ENCODE data around the gene ERCC6L.
A peak's percentile ranks its signal among the peaks of the same experiment; 100 is the strongest.

Gene ERCC6L

GRCh38 chrX:72216973-72217372 lies 21.9 kb downstream of the ERCC6L start:
- Histone ChIP-seq H3K4me3 (ENCODE audit: low read length) (no peak overlapping the region), H3K36me3 (ENCODE audit: control insufficient read depth, insufficient read depth, low read length) (no peaks in the 10 kb centered on the region), H3K18ac (ENCODE audit: low read length) (no peak overlapping the region), H3K79me2 (ENCODE audit: control insufficient read depth, insufficient read depth, low read length) (no peaks in the 10 kb centered on the region), H3K9ac (ENCODE audit: low read length) (no peak overlapping the region), H4K5ac (ENCODE audit: low read length) (no peak overlapping the region), H3K27ac (ENCODE audit: low read depth, low read length) (no peak overlapping the region), H2AK5ac (ENCODE audit: low read length) (no peak overlapping the region), H3K23ac (ENCODE audit: low read length) (no peak overlapping the region), H4K8ac (ENCODE audit: low read depth, low read length) (no peak overlapping the region), H2BK15ac (replicated peaks; ENCODE audit: low read depth) (no peak overlapping the region), H2BK5ac (ENCODE audit: low read length) (no peak overlapping the region), H3K56ac (ENCODE audit: low read length) (no peak overlapping the region), H2BK120ac (ENCODE audit: low read depth, low read length) (no peak overlapping the region), H3K4me2 (ENCODE audit: low read length) (no peak overlapping the region), H3K4ac (ENCODE audit: low read depth, low read length) (no peak overlapping the region), H3K79me1 (ENCODE audit: low read length) (no peaks in the 10 kb centered on the region), H3K27me3 (ENCODE audit: insufficient read depth, low read length, poor library complexity) (no peaks in the 10 kb centered on the region), H3K4me1 (ENCODE audit: control insufficient read depth, low read depth, low read length) (no peaks in the 10 kb centered on the region)
- WGBS (ENCODE audit: extremely low coverage, insufficient coverage, low lambda C conversion rate) = no CpG with 5 or more reads among the region's 1 CpG
- DNase-seq = no peak

DNA sequence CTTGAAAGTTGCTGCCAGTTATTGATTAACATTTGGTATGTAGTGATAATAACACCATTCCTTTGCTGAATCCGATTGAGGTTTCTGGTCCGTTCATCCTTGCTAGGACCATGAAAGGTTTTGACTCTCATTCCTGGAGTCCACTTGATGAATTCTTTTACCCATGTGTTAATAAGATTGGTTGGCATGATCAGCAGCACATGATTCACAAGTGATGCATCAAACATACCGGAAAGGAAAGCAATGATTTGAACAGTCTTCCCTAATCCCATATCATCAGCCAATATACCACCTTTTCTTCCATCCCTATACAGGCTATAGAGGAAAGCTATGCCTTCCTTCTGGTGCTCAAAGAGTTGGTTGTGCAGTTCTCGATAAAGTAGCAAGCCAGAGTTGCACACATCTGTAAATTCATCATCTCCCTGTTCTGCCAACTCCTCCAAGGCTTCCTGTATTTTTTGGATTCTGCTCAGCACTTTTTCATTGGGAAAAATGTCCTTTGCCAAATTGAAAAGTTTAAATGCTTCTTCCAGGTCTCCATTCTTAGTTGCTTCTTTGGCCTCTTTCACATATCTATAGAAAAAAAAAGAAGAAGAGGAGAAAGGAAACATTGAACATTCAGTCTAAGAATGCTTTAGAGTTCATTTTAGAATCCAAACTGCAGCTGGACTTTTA lies 30.6 kb downstream of the ERCC6L start:
- peaks cover 1% of the 10 kb centered on the region for H3K36me3 ChIP-seq (ENCODE audit: control insufficient read depth, insufficient read depth, low read length)
- no peak overlapping the region for H3K56ac ChIP-seq (ENCODE audit: low read length)
- no peak overlapping the region for H3K4ac ChIP-seq (ENCODE audit: low read depth, low read length)
- DNase-seq = no peak
- no peak overlapping the region for H3K4me2 ChIP-seq (ENCODE audit: low read length)
- no peaks in the 10 kb centered on the region for H3K79me1 ChIP-seq (ENCODE audit: low read length)
- no peak overlapping the region for H3K9ac ChIP-seq (ENCODE audit: low read length)
- no peak overlapping the region for H3K4me3 ChIP-seq (ENCODE audit: low read length)
- H3K23ac ChIP-seq (ENCODE audit: low read length) = no peak overlapping the region
- no peak overlapping the region for H3K18ac ChIP-seq (ENCODE audit: low read length)
- WGBS (ENCODE audit: extremely low coverage, insufficient coverage, low lambda C conversion rate) = no CpG with 5 or more reads among the region's 4 CpGs
- H3K4me1 ChIP-seq (ENCODE audit: control insufficient read depth, low read depth, low read length) = peaks cover 1% of the 10 kb centered on the region
- no peak overlapping the region for H4K5ac ChIP-seq (ENCODE audit: low read length)
- no peak overlapping the region for H2BK5ac ChIP-seq (ENCODE audit: low read length)
- no peak overlapping the region for H2BK120ac ChIP-seq (ENCODE audit: low read depth, low read length)
- no peak overlapping the region for H4K8ac ChIP-seq (ENCODE audit: low read depth, low read length)
- no peak overlapping the region for H2AK5ac ChIP-seq (ENCODE audit: low read length)
- no peaks in the 10 kb centered on the region for H3K79me2 ChIP-seq (ENCODE audit: control insufficient read depth, insufficient read depth, low read length)
- no peaks in the 10 kb centered on the region for H3K27me3 ChIP-seq (ENCODE audit: insufficient read depth, low read length, poor library complexity)
- H2BK15ac ChIP-seq (replicated peaks; ENCODE audit: low read depth) = no peak overlapping the region
- H3K27ac ChIP-seq (ENCODE audit: low read depth, low read length) = no peak overlapping the region

DNA sequence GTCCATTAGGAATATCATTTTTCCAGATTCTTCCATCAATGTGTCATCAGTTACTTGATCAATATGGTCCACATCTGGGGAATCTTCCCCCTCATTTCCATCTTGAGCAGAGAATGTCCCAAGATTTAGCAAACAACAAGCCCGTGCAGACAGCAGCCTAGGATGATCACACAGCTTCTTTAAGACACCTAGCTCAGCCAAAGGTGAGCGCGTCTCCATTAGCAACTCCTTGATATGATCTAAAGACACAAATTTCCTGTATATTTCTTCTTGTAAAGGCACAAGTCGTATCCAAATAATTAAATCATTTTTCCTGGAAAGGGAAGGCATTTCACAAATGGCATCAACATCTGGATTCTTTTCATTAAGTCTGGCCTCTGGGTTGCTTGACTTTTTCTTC lies 31.5 kb downstream of the ERCC6L start:
- no peak overlapping the region for H3K4me2 ChIP-seq (ENCODE audit: low read length)
- no peak overlapping the region for H2BK120ac ChIP-seq (ENCODE audit: low read depth, low read length)
- H3K9ac ChIP-seq (ENCODE audit: low read length) = no peak overlapping the region
- H3K18ac ChIP-seq (ENCODE audit: low read length) = no peak overlapping the region
- H3K27me3 ChIP-seq (ENCODE audit: insufficient read depth, low read length, poor library complexity) = no peaks in the 10 kb centered on the region
- peaks cover 1% of the 10 kb centered on the region for H3K36me3 ChIP-seq (ENCODE audit: control insufficient read depth, insufficient read depth, low read length)
- WGBS (ENCODE audit: extremely low coverage, insufficient coverage, low lambda C conversion rate) = no CpG with 5 or more reads among the region's 4 CpGs
- no peak for DNase-seq
- H3K23ac ChIP-seq (ENCODE audit: low read length) = no peak overlapping the region
- H3K56ac ChIP-seq (ENCODE audit: low read length) = no peak overlapping the region
- H3K79me1 ChIP-seq (ENCODE audit: low read length) = no peaks in the 10 kb centered on the region
- H3K4me1 ChIP-seq (ENCODE audit: control insufficient read depth, low read depth, low read length) = peaks cover 2% of the 10 kb centered on the region
- no peak overlapping the region for H4K5ac ChIP-seq (ENCODE audit: low read length)
- H3K4me3 ChIP-seq (ENCODE audit: low read length) = no peak overlapping the region
- H2BK15ac ChIP-seq (replicated peaks; ENCODE audit: low read depth) = no peak overlapping the region
- no peaks in the 10 kb centered on the region for H3K79me2 ChIP-seq (ENCODE audit: control insufficient read depth, insufficient read depth, low read length)
- H3K27ac ChIP-seq (ENCODE audit: low read depth, low read length) = no peak overlapping the region
- H4K8ac ChIP-seq (ENCODE audit: low read depth, low read length) = no peak overlapping the region
- no peak overlapping the region for H2AK5ac ChIP-seq (ENCODE audit: low read length)
- no peak overlapping the region for H2BK5ac ChIP-seq (ENCODE audit: low read length)
- H3K4ac ChIP-seq (ENCODE audit: low read depth, low read length) = no peak overlapping the region

DNA sequence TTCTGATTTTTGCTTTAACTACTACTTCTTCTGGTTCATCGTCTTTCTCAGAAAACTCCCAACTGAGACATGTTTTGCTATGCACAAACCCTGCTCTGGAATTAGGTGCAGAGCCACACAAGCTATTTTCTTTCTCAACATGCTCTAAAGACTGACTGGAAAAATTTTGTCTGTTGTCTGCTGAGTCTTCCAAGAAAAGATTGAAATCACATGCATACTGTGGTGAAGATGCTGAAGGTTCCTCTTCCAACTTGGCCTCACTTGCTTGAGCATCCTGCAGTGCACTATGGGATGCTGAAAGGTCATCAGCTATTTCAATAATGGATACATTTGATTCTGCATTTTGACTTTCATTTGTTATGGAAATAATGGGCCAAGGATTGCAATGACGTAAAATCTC lies 33.1 kb downstream of the ERCC6L start:
- no peaks in the 10 kb centered on the region for H3K27me3 ChIP-seq (ENCODE audit: insufficient read depth, low read length, poor library complexity)
- H3K27ac ChIP-seq (ENCODE audit: low read depth, low read length) = no peak overlapping the region
- H2BK15ac ChIP-seq (replicated peaks; ENCODE audit: low read depth) = no peak overlapping the region
- H2BK5ac ChIP-seq (ENCODE audit: low read length) = no peak overlapping the region
- H3K4me3 ChIP-seq (ENCODE audit: low read length) = no peak overlapping the region
- H3K4me1 ChIP-seq (ENCODE audit: control insufficient read depth, low read depth, low read length) = peaks cover 2% of the 10 kb centered on the region
- no peak overlapping the region for H3K23ac ChIP-seq (ENCODE audit: low read length)
- H2BK120ac ChIP-seq (ENCODE audit: low read depth, low read length) = no peak overlapping the region
- H3K18ac ChIP-seq (ENCODE audit: low read length) = no peak overlapping the region
- no peak overlapping the region for H3K4me2 ChIP-seq (ENCODE audit: low read length)
- H3K36me3 ChIP-seq (ENCODE audit: control insufficient read depth, insufficient read depth, low read length) = peaks cover 1% of the 10 kb centered on the region
- H4K5ac ChIP-seq (ENCODE audit: low read length) = no peak overlapping the region
- no peak overlapping the region for H3K4ac ChIP-seq (ENCODE audit: low read depth, low read length)
- H3K9ac ChIP-seq (ENCODE audit: low read length) = no peak overlapping the region
- no peaks in the 10 kb centered on the region for H3K79me1 ChIP-seq (ENCODE audit: low read length)
- no peaks in the 10 kb centered on the region for H3K79me2 ChIP-seq (ENCODE audit: control insufficient read depth, insufficient read depth, low read length)
- no peak for DNase-seq
- WGBS (ENCODE audit: extremely low coverage, insufficient coverage, low lambda C conversion rate) = no CpG with 5 or more reads among the region's 2 CpGs
- no peak overlapping the region for H3K56ac ChIP-seq (ENCODE audit: low read length)
- no peak overlapping the region for H4K8ac ChIP-seq (ENCODE audit: low read depth, low read length)
- no peak overlapping the region for H2AK5ac ChIP-seq (ENCODE audit: low read length)

- Histone ChIP-seq H3K36me3 (ENCODE audit: control insufficient read depth, insufficient read depth, low read length) (peaks cover 1% of the 10 kb centered on the region), H4K8ac (ENCODE audit: low read depth, low read length) (no peak overlapping the region), H3K4me3 (ENCODE audit: low read length) (no peak overlapping the region), H3K18ac (ENCODE audit: low read length) (peak overlapping the region; percentile 39), H3K27me3 (ENCODE audit: insufficient read depth, low read length, poor library complexity) (no peaks in the 10 kb centered on the region), H3K27ac (ENCODE audit: low read depth, low read length) (no peak overlapping the region), H3K4ac (ENCODE audit: low read depth, low read length) (no peak overlapping the region), H2AK5ac (ENCODE audit: low read length) (no peak overlapping the region), H3K23ac (ENCODE audit: low read length) (no peak overlapping the region), H4K5ac (ENCODE audit: low read length) (no peak overlapping the region), H2BK15ac (replicated peaks; ENCODE audit: low read depth) (no peak overlapping the region), H3K4me1 (ENCODE audit: control insufficient read depth, low read depth, low read length) (peaks cover 2% of the 10 kb centered on the region), H3K56ac (ENCODE audit: low read length) (peak overlapping the region; percentile 46), H3K79me1 (ENCODE audit: low read length) (no peaks in the 10 kb centered on the region), H3K79me2 (ENCODE audit: control insufficient read depth, insufficient read depth, low read length) (no peaks in the 10 kb centered on the region), H3K9ac (ENCODE audit: low read length) (no peak overlapping the region), H2BK120ac (ENCODE audit: low read depth, low read length) (no peak overlapping the region), H2BK5ac (ENCODE audit: low read length) (no peak overlapping the region), H3K4me2 (ENCODE audit: low read length) (no peak overlapping the region)
- WGBS (ENCODE audit: extremely low coverage, insufficient coverage, low lambda C conversion rate) = no CpG with 5 or more reads among the region's 6 CpGs
- DNase-seq = no peak
Observed at GRCh38 chrX:72203421-72203820, 35.4 kb downstream of the ERCC6L start.

GRCh38 chrX:72202792-72203401 lies 35.9 kb downstream of the ERCC6L start:
- no peak overlapping the region for H3K27ac ChIP-seq (ENCODE audit: low read depth, low read length)
- H2BK5ac ChIP-seq (ENCODE audit: low read length) = no peak overlapping the region
- no peak overlapping the region for H3K4me3 ChIP-seq (ENCODE audit: low read length)
- DNase-seq = peak; percentile 72
- no peak overlapping the region for H3K4me2 ChIP-seq (ENCODE audit: low read length)
- peak overlapping the region; percentile 46 for H3K56ac ChIP-seq (ENCODE audit: low read length)
- WGBS (ENCODE audit: extremely low coverage, insufficient coverage, low lambda C conversion rate) = no CpG with 5 or more reads among the region's 4 CpGs
- H3K27me3 ChIP-seq (ENCODE audit: insufficient read depth, low read length, poor library complexity) = no peaks in the 10 kb centered on the region
- H3K36me3 ChIP-seq (ENCODE audit: control insufficient read depth, insufficient read depth, low read length) = no peaks in the 10 kb centered on the region
- no peaks in the 10 kb centered on the region for H3K79me2 ChIP-seq (ENCODE audit: control insufficient read depth, insufficient read depth, low read length)
- H3K79me1 ChIP-seq (ENCODE audit: low read length) = no peaks in the 10 kb centered on the region
- H3K23ac ChIP-seq (ENCODE audit: low read length) = no peak overlapping the region
- no peak overlapping the region for H2BK120ac ChIP-seq (ENCODE audit: low read depth, low read length)
- no peak overlapping the region for H2BK15ac ChIP-seq (replicated peaks; ENCODE audit: low read depth)
- H2AK5ac ChIP-seq (ENCODE audit: low read length) = no peak overlapping the region
- peak overlapping the region; percentile 24 for H3K9ac ChIP-seq (ENCODE audit: low read length)
- peaks cover 2% of the 10 kb centered on the region for H3K4me1 ChIP-seq (ENCODE audit: control insufficient read depth, low read depth, low read length)
- no peak overlapping the region for H4K5ac ChIP-seq (ENCODE audit: low read length)
- H3K4ac ChIP-seq (ENCODE audit: low read depth, low read length) = no peak overlapping the region
- no peak overlapping the region for H3K18ac ChIP-seq (ENCODE audit: low read length)
- no peak overlapping the region for H4K8ac ChIP-seq (ENCODE audit: low read depth, low read length)

All from mesendoderm (in vitro differentiated cells).